ENCODE measurements around the gene TGIF1. TPM values are rescaled to one million over a fixed set of nuclear protein-coding genes. Genes with fewer than 3 reads are reported as not detected.
"Not testable (repeated sequence)": the region's sequence is repeated elsewhere in the genome, so short reads cannot be mapped to it uniquely, and the experiment has no call there.

TGIF1 gene
- total and polyA plus RNA-seq, 10 donors, result 25.3 to 64.5 (median 35.9) TPM

DNA sequence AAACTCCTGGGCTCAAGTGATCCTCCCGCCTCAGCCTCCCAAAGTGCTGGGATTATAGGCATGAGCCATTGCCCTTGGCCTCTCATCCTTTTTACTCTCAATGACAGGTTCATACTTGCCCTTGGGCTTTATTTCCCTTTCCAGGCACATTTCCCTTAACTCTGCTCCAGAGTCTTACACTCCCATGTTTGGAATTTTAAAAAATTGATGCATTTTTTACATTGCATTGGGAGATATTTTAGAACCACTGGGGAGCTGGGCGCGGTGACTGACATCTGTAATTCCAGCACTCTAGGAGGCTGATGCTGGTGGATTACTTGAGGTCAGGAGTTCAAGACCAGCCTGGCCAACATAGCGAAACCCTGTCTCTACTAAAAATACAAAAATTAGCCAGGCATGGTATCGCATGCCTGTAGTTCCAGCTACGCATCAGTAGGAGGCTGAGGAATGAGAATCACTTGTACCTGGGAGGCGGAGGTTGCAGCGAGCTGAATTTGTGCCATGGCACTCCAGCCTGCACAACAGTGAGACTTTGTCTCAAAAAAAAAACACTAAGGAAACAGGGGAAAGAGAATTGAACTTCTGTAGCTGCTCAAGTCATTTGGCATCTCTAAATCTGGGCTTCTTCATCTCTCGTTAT, 18.2 kb downstream of the TGIF1 start:
- H3K27ac ChIP-seq, result no peak overlapping the region
- no peak for DNase-seq
- no peaks in the 10 kb centered on the region for H3K9me3 ChIP-seq
- H3K36me3 ChIP-seq, result no peaks in the 10 kb centered on the region
- 92 to 98% (median 95%) methylated on average over 9 of the region's 9 CpGs for WGBS, 5 donors
- intact Hi-C loops (cut with DNase I; ENCODE audit: low total_unique reads), result no loop called here
- H3K4me3 ChIP-seq, result no peak overlapping the region
- H3K27me3 ChIP-seq (replicated peaks in 1 of 7), result no peaks in the 10 kb centered on the region
- peaks cover 1 to 23% (median 12%) of the 10 kb centered on the region in 6 donors for H3K4me1 ChIP-seq
- TF ChIP-seq POLR2AphosphoS5 (IDR thresholded peaks at IDR 0.05) (no peak), POLR2A (IDR thresholded peaks at IDR 0.05) (no peak)
- TF ChIP-seq, protein P1, sequence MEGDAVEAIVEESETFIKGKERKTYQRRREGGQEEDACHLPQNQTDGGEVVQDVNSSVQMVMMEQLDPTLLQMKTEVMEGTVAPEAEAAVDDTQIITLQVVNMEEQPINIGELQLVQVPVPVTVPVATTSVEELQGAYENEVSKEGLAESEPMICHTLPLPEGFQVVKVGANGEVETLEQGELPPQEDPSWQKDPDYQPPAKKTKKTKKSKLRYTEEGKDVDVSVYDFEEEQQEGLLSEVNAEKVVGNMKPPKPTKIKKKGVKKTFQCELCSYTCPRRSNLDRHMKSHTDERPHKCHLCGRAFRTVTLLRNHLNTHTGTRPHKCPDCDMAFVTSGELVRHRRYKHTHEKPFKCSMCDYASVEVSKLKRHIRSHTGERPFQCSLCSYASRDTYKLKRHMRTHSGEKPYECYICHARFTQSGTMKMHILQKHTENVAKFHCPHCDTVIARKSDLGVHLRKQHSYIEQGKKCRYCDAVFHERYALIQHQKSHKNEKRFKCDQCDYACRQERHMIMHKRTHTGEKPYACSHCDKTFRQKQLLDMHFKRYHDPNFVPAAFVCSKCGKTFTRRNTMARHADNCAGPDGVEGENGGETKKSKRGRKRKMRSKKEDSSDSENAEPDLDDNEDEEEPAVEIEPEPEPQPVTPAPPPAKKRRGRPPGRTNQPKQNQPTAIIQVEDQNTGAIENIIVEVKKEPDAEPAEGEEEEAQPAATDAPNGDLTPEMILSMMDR (IDR thresholded peaks at IDR 0.05 in 8 of 11, conservative IDR thresholded peaks at IDR 0.05 in 3 of 11), result no peak

DNA sequence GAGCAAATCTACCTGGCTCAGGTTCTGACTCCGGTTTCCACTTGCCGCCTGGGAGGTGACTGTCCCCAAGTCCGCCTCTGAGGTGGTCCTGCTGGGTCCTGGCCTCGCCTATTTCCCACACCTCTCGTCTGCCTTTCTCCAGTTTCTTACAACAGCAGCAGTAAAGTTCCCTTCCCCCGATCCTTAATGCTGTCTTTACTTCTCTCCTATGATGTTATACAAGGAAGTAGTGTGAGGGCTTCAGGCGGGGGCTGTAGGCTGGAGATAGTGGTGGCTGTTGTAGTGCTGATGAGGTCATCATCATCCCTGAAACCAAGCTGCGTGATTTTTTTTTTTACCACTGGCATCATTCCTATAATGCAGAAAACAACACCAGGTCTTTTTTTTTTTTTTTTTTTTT, 18.9 kb downstream of the TGIF1 start:
- intact Hi-C loops (cut with DNase I; ENCODE audit: low total_unique reads), result no loop called here
- TF ChIP-seq POLR2A (IDR thresholded peaks at IDR 0.05), result no peak
- TF ChIP-seq POLR2AphosphoS5 (IDR thresholded peaks at IDR 0.05), result no peak
- TF ChIP-seq, protein P1 (IDR thresholded peaks at IDR 0.05 in 8 of 11, conservative IDR thresholded peaks at IDR 0.05 in 3 of 11), result no peak
- 71 to 89% (median 81%) methylated on average over 8 of the region's 8 CpGs for WGBS, 5 donors
- Histone ChIP-seq H3K36me3 (no peaks in the 10 kb centered on the region), H3K27ac (no peak overlapping the region), H3K4me1 (peaks cover 4 to 30% (median 17%) of the 10 kb centered on the region in 6 donors), H3K9me3 (no peaks in the 10 kb centered on the region), H3K27me3 (replicated peaks in 1 of 7) (no peaks in the 10 kb centered on the region), H3K4me3 (no peak overlapping the region)
- no peak for DNase-seq

GRCh38 chr18:3471141-3471648, 21.2 kb downstream of the TGIF1 start:
- 85 to 95% (median 91%) methylated on average over 3 of the region's 3 CpGs for WGBS, 5 donors
- no peak for DNase-seq
- no peaks in the 10 kb centered on the region for H3K27me3 ChIP-seq (replicated peaks in 1 of 7)
- peaks cover 4 to 26% (median 14%) of the 10 kb centered on the region in 6 donors for H3K4me1 ChIP-seq
- H3K36me3 ChIP-seq, result no peaks in the 10 kb centered on the region
- intact Hi-C loops (cut with DNase I; ENCODE audit: low total_unique reads), result no loop called here
- TF ChIP-seq, protein P1 (IDR thresholded peaks at IDR 0.05 in 8 of 11, conservative IDR thresholded peaks at IDR 0.05 in 3 of 11), result no peak
- TF ChIP-seq POLR2A (IDR thresholded peaks at IDR 0.05), result no peak
- no peak for TF ChIP-seq POLR2AphosphoS5 (IDR thresholded peaks at IDR 0.05)
- H3K4me3 ChIP-seq, result no peak overlapping the region
- no peak overlapping the region for H3K27ac ChIP-seq
- H3K9me3 ChIP-seq, result no peaks in the 10 kb centered on the region

- H3K4me3 ChIP-seq; DNase-seq; H3K36me3 ChIP-seq; H3K9me3 ChIP-seq; intact Hi-C loops (cut with DNase I; ENCODE audit: low total_unique reads); H3K27ac ChIP-seq; H3K27me3 ChIP-seq (replicated peaks in 1 of 7): not testable (repeated sequence)
- peaks cover under 1 to 16% (median 10%) of the 10 kb centered on the region in 6 donors for H3K4me1 ChIP-seq
- WGBS, 5 donors, result 84 to 96% (median 94%) methylated on average over 3 of the region's 3 CpGs
Observed at GRCh38 chr18:3472121-3472520, 22.1 kb downstream of the TGIF1 start.

Measured in spleen (tissue), 11 donors.